Muscle of leg (tissue), 11 donors: ENCODE measurements around the gene HDHD5. TPM values are rescaled to one million over a fixed set of nuclear protein-coding genes. Genes with fewer than 3 reads are reported as not detected.

Experiments used
- DNase-seq: peaks from one replicate; pipeline ENCODE4 v3.0.0; 2013
- H3K27ac ChIP-seq: one replicate; pipeline ENCODE4 v1.5.1; 2013; ENCODE audit warnings: mild to moderate bottlenecking, low read length, control low read depth
- H3K27me3 ChIP-seq: one replicate; pipeline ENCODE4 v1.6.1; 2013; ENCODE audit warnings: low read length; ENCODE audit not compliant: control insufficient read depth, insufficient read depth
- H3K36me3 ChIP-seq: one replicate; pipeline ENCODE4 v1.6.1; 2013; ENCODE audit warnings: low read length; ENCODE audit not compliant: control insufficient read depth, insufficient read depth
- H3K4me1 ChIP-seq: one replicate; pipeline ENCODE4 v1.6.1; 2013; ENCODE audit warnings: low read length; ENCODE audit not compliant: control insufficient read depth, insufficient read depth
- H3K4me3 ChIP-seq: one replicate; pipeline ENCODE4 v1.5.1; 2013; ENCODE audit warnings: low read length, control low read depth
- H3K9me3 ChIP-seq: replicated peaks from 2 replicates; pipeline ENCODE4 v1.6.1; 2013; ENCODE audit warnings: low read depth, low read length; ENCODE audit not compliant: control insufficient read depth
- WGBS: methylation state at CpG from one replicate; pipeline ENCODE4 v1.1.5; 2013; ENCODE audit warnings: missing lambda C conversion rate; ENCODE audit not compliant: insufficient coverage; 5-methylcytosine and 5-hydroxymethylcytosine counted together
- polyA plus RNA-seq, 8 donors: library from polyadenylated mRNA; unstranded; fragments of 120-200 nt; gene quantifications; one replicate each; pipeline versions ENCODE4 v1.2.1 to v1.2.3, GENCODE V29; 2013; ENCODE audit warnings: inconsistent platforms in 1 of 8, low replicate concordance in 1 of 8; ENCODE audit not compliant: insufficient read length in 8 of 8, insufficient read depth in 1 of 8
- total RNA-seq: library from RNA; stranded (reverse); fragments of 120-200 nt; gene quantifications from one replicate; pipeline ENCODE4 v1.2.4, GENCODE V29; 2013

Gene HDHD5
- total and polyA plus RNA-seq, 9 donors: 35.7 to 50.0 (median 46.0) TPM

DNA sequence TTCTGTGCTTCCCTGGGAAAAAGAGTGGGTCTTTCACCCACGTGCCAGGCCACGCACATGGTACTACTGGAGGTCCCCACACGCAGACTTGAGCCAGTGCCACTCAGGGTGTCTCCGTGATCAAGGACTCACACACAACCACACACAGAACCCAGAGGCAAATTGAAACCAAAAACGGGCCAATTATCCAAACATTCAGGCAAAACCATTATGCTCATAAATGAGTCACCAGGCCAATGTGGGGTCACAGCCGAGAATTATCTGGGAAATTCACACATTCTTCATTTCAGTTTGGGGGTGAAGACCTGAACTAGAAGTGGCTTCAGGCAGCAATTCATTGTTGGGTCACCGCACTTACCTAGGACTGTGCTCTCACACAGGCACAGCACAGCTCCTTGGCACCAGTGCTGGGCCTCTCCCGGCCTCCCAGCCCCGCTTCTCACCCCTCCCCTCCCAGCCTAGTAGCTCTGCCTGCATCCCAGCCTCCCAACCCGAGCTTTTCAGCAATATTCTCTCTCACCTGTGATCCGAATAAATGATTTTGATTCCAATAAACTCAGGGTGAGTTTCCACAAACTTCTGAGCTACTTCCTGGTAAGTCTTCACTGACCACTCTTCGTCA, 32.2 kb upstream of the HDHD5 start:
- Histone ChIP-seq H3K4me3 (no peak overlapping the region), H3K36me3 (peaks cover 16% of the 10 kb centered on the region), H3K9me3 (no peaks in the 10 kb centered on the region), H3K4me1 (peaks cover 5% of the 10 kb centered on the region), H3K27me3 (no peaks in the 10 kb centered on the region), H3K27ac (no peak overlapping the region)
- 82% methylated on average over 10 of the region's 12 CpGs for WGBS
- no peak for DNase-seq

DNA sequence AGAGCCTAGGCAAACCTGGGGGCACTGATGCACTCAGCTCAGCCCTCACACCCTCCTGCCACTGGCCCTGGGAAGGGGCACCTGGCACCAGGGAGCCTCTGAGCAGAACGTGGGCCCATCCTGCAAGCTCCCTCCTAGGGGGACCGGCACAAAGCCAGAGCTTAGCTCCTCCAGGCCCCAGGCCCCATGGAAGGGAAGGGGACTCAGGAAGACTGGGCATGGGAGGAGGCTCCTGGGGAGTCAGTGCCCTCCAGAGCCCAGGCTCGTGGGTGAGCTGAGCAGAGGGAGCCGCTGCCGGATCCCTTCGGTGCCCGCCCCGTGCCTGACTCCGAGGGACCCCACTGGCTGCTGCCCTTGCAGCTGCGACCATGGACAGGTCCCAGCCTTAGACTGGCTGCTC, 31.6 kb upstream of the HDHD5 start:
- 79% methylated on average over 8 of the region's 10 CpGs for WGBS
- H3K27ac ChIP-seq: no peak overlapping the region
- H3K9me3 ChIP-seq: no peaks in the 10 kb centered on the region
- no peak for DNase-seq
- no peak overlapping the region for H3K4me3 ChIP-seq
- no peaks in the 10 kb centered on the region for H3K27me3 ChIP-seq
- peaks cover 5% of the 10 kb centered on the region for H3K4me1 ChIP-seq
- H3K36me3 ChIP-seq: peaks cover 19% of the 10 kb centered on the region

DNA sequence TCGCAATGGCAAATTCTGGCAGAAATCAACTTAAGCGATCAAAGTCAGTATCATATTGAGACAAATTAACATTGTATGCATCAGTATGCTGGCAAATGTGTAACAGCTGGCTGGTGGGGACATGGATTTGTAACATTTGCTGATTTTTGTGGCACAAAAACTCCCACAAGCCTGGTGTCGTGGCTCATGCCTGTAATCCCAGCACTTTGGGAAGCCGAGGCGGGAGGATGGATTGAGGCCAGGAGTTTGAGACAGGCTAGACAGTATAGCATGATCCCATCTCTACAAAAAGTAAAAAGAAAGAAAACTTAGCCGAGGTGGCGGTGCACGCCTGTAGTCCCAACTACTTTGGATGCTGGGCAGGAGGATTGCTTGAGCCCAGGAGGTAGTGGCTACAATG, 17.6 kb upstream of the HDHD5 start:
- no CpG with 5 or more reads among the region's 8 CpGs for WGBS
- Histone ChIP-seq H3K4me3 (no peak overlapping the region), H3K36me3 (peaks cover 16% of the 10 kb centered on the region), H3K27me3 (no peaks in the 10 kb centered on the region), H3K27ac (no peak overlapping the region), H3K9me3 (no peaks in the 10 kb centered on the region), H3K4me1 (peaks cover 13% of the 10 kb centered on the region)
- DNase-seq: no peak

DNA sequence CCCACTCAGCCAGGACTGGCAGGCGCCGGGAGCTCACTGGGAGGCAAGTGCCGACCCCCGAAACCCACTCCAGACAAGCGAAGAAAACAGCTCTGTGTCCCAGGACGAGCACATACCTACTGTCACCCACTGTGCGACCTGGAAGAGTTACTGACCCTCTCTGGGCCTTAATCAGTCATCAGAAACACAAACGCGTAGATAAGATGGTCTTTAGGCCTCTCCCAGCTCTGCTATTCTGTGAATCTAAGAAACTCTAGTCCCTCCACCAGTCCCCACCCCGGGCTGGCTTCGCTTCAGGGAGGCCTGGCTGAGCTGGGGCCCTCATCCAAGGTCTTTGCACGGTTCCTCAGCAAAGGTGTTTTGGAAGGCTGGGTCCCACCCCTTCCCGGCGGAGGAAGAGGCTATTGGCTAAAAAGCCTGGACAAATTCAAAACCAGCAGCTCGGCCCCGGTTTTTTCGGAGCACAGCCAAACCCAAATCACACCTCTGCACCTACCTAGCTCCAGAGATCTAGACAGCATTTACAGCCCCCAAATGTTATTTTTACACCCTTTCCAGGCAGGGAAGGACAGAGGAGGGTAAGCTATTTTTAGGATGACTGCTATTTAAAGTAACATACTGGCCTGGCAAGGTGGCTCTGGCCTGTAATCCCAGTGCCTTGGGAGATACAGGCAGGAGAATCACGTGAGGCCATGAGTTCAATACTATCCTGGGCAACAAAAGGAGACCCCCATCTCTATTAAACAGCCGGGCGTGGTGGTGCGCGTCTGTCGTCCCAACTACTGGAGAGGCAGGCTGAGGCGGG, 13.2 kb upstream of the HDHD5 start:
- Histone ChIP-seq H3K27ac (peak overlapping the region; percentile 89), H3K4me1 (peaks cover 19% of the 10 kb centered on the region), H3K9me3 (no peaks in the 10 kb centered on the region), H3K4me3 (peak overlapping the region; percentile 49), H3K36me3 (no peaks in the 10 kb centered on the region), H3K27me3 (no peaks in the 10 kb centered on the region)
- 13% methylated on average over 12 of the region's 24 CpGs for WGBS
- DNase-seq: peak; percentile 64

DNA sequence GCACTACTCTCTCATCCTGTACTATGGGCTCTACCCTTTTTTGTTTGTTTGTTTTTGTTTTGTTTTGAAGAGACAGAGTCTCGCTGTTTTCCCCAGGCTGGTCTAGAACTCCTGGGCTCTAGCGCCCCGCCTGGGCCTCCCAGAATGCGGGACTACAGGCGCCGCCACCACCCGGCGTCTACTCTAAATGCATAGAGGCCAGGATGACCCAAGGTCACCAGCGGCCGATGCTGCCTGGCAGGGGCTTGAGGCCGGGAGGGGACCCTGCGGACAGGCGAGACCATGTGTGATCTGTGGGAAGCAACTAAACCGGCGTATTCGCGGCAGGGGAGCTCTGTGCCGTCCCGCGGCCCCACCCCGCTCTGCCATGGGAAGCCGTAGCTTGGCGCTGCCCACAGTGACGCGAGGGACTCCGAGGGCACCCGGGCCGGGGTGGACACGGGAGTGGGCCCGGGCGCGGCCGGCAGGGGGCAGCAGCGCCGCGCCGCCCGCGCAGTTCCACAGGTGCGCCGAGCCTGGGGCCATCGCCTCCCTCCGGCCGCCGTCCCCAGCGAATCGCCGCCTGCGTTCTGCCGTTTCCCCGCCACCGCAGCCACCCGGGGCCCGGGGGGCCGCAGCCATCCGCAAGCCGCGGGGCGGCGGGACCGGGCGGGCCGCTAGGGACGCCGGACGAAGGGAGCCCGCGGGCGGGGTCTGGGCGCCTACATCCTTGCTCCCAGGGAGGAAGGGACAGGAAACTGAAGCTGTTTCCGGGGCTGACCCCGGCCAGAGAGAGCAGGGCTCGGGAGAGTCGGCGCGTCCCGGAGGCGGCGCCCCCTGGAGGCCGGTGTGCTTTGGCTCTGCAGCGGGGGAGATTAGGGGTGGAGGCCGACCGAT, 12.3 kb upstream of the HDHD5 start:
- Histone ChIP-seq H3K36me3 (no peaks in the 10 kb centered on the region), H3K27me3 (no peaks in the 10 kb centered on the region), H3K9me3 (no peaks in the 10 kb centered on the region), H3K4me1 (peaks cover 19% of the 10 kb centered on the region), H3K4me3 (peak overlapping the region; percentile 49), H3K27ac (peak overlapping the region; percentile 89)
- 1% methylated on average over 83 of the region's 83 CpGs for WGBS
- DNase-seq: peak; percentile 93

DNA sequence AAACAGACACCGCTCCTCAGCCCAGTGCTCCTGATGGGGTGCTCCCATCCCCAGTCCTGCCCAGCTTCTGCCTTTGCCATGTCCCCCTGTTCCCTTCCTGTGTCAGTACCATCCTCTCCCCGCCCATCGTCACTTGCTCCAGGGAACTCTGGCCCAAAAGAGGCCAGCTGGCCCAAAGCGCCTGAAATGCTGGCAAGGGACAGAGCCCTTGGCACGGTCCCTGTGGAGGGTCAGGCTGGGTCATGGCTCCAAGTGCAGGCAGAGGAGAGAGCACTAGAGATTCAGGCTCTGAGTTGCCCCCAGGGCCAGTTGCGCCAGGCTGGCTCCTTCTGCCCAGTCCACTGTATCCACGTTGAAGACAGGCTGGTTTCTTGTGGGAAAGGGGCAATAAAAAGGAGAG, 8.4 kb upstream of the HDHD5 start:
- Histone ChIP-seq H3K27ac (no peak overlapping the region), H3K27me3 (no peaks in the 10 kb centered on the region), H3K4me1 (peaks cover 13% of the 10 kb centered on the region), H3K9me3 (no peaks in the 10 kb centered on the region), H3K36me3 (no peaks in the 10 kb centered on the region), H3K4me3 (no peak overlapping the region)
- peak; percentile 52 for DNase-seq
- WGBS: 73% methylated on average over 5 of the region's 7 CpGs

DNA sequence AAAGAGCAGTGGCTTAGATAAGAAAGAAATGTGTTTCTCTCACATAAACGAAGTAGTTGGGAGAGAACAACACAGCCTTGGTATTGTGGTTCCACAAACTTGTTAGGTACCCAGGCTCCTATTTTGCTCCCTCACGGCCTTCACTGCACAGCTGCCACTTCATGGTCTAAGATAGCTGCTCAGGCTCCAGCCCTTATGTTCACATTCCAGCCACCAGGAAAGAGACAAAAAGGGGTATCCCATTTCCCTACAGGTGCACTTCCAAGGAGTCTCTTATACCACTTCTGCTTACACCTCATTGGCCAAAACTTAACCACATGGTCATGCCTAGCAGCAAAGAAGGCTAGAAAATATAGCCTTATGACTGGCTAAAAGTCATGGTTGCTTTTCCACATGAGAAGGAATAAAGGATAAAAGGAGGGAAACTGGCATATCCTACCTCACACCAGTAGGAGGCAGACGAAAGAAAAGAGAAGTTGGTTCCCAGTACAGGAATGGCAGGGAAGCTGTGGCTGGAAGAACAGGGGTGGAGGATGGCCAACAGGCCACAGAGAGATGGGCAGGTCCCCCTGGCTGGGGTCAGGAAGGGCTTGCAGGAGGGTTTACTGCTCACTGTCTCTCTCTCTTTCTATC, 5.4 kb upstream of the HDHD5 start:
- no peak overlapping the region for H3K4me3 ChIP-seq
- peaks cover 12% of the 10 kb centered on the region for H3K4me1 ChIP-seq
- H3K36me3 ChIP-seq: no peaks in the 10 kb centered on the region
- 100% methylated on average over 1 of the region's 3 CpGs for WGBS
- H3K9me3 ChIP-seq: no peaks in the 10 kb centered on the region
- no peak for DNase-seq
- H3K27me3 ChIP-seq: no peaks in the 10 kb centered on the region
- H3K27ac ChIP-seq: no peak overlapping the region

DNA sequence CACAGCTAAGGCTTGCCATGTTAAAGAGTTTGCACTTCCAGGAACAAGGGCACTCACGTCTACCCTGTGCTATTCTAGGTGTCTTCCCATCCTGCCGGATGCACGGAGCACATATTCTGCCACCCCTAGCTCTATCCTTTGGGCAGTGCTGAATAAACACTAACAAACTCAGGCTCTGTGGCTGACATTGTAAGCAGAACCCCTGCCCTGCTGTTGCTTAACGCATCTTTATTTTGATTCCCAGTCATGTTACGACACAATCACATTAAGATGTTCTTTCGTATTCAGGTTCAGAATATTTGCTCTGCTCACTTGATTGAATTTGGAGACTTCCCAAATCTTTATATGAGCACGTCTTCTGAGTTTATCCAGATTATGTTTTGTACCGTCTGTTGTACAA, 3.7 kb upstream of the HDHD5 start:
- 97% methylated on average over 8 of the region's 8 CpGs for WGBS
- H3K4me3 ChIP-seq: no peak overlapping the region
- no peak overlapping the region for H3K27ac ChIP-seq
- DNase-seq: no peak
- peaks cover 18% of the 10 kb centered on the region for H3K4me1 ChIP-seq
- H3K9me3 ChIP-seq: no peaks in the 10 kb centered on the region
- H3K27me3 ChIP-seq: no peaks in the 10 kb centered on the region
- H3K36me3 ChIP-seq: no peaks in the 10 kb centered on the region

DNA sequence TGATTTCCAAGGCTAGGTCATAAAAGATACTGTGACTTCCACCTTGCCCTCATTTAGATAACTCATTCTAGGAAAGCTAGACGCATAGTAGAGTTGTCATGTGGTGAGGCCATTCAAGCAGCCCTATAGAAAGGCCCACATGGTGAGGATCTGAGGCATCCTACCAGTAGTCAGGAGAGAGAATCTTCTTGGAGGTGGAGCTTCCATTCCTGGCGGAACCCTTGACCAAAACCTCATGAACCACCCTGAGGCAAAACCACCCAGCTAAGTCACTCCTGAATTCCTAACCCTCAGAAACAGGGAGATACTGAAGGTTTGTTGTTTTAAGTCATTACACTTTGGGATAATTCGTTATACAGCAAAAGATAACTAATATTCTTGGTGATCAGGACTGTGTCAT, 2.9 kb upstream of the HDHD5 start:
- Histone ChIP-seq H3K36me3 (no peaks in the 10 kb centered on the region), H3K27me3 (no peaks in the 10 kb centered on the region), H3K9me3 (no peaks in the 10 kb centered on the region), H3K4me3 (no peak overlapping the region), H3K27ac (no peak overlapping the region), H3K4me1 (peaks cover 19% of the 10 kb centered on the region)
- WGBS: no CpG with 5 or more reads among the region's 3 CpGs
- DNase-seq: no peak
